GM23338 (cell line): Measurements from ENCODE around the gene RARG.

Experiments
- CREB1 ChIP-seq: fragments of 250-450 bp; sonication (Bioruptor Pico); IDR thresholded peaks from 2 replicates; pipeline ENCODE4 v1.5.0; 2020; ENCODE audit warnings: low read depth, mild to moderate bottlenecking, moderate library complexity
- EZH2 ChIP-seq: fragments of 200-600 bp; sonication (generic); IDR thresholded peaks from one replicate; pipeline ENCODE4 v1.8.0; 2017; ENCODE audit warnings: antibody characterized with exemption, mild to moderate bottlenecking, low read depth; ENCODE audit not compliant: unreplicated experiment
- EZH2phosphoT487 ChIP-seq: fragments of 200-600 bp; sonication (generic); IDR thresholded peaks from one replicate; pipeline ENCODE4 v1.8.1; 2018; ENCODE audit warnings: antibody characterized with exemption; ENCODE audit not compliant: unreplicated experiment
- JUNB ChIP-seq: IDR thresholded peaks from one replicate; pipeline ENCODE4 v1.6.1; 2016; ENCODE audit warnings: antibody characterized with exemption; ENCODE audit not compliant: unreplicated experiment
- POLR2AphosphoS5 ChIP-seq: IDR thresholded peaks from 2 replicates; pipeline ENCODE4 v1.6.1; 2016; ENCODE audit warnings: antibody characterized with exemption, low read depth
- ZNF114 ChIP-seq: fragments of 250-450 bp; sonication (Bioruptor Pico); IDR thresholded peaks from 2 replicates; pipeline ENCODE4 v1.5.0; 2020; ENCODE audit warnings: mild to moderate bottlenecking, moderate library complexity
- TF ChIP-seq, protein P1 (sequence below), 2 experiments: fragments of 200-600 bp in 1 of 2; sonication (generic) in 1 of 2; conservative IDR thresholded peaks; 2 replicates each; pipeline versions ENCODE4 v1.5.1 to v1.6.1; 2016 to 2017; ENCODE audit warnings: antibody characterized with exemption in 2 of 2, low read depth in 2 of 2, mild to moderate bottlenecking in 2 of 2, moderate library complexity in 1 of 2
- TF ChIP-seq, protein P2 (sequence below): IDR thresholded peaks from 2 replicates; pipeline ENCODE4 v1.6.1; 2016; ENCODE audit warnings: antibody characterized with exemption
- TF ChIP-seq, protein P3 (sequence below): IDR thresholded peaks from one replicate; pipeline ENCODE4 v1.6.1; 2018; ENCODE audit warnings: antibody characterized with exemption; ENCODE audit not compliant: unreplicated experiment

DNA sequence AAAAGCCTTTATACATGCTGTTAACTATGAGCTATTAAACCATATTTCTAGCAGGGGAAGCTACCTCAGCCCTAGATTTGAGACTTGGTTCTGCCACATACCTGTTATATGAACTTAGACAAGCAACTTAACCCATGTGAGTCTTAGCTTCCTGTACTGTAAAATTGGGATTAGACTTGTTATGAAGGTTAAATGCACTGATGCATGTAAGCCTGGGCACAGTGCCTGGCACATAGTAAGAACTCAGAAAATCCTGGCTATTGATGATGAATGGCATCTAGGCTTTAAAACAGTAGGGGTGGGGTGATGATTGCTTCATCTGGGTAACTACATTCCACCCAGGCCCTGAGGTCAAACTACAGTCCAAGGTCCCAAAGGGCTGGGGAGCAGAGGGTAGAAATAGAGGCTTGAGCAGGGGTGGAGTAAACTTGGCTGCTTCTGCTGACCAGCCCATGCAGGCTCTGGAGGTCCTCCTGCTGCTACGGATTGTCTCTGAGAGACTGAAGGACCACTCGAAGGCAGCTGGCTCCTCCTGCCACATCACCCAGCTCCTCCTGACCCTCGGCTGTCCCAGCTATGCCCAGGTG, 47.4 kb upstream of the RARG start:
- TF ChIP-seq, protein P1, sequence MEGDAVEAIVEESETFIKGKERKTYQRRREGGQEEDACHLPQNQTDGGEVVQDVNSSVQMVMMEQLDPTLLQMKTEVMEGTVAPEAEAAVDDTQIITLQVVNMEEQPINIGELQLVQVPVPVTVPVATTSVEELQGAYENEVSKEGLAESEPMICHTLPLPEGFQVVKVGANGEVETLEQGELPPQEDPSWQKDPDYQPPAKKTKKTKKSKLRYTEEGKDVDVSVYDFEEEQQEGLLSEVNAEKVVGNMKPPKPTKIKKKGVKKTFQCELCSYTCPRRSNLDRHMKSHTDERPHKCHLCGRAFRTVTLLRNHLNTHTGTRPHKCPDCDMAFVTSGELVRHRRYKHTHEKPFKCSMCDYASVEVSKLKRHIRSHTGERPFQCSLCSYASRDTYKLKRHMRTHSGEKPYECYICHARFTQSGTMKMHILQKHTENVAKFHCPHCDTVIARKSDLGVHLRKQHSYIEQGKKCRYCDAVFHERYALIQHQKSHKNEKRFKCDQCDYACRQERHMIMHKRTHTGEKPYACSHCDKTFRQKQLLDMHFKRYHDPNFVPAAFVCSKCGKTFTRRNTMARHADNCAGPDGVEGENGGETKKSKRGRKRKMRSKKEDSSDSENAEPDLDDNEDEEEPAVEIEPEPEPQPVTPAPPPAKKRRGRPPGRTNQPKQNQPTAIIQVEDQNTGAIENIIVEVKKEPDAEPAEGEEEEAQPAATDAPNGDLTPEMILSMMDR (conservative IDR thresholded peaks at IDR 0.05; ENCODE audit: low read depth in 2 of 2): no peak
- TF ChIP-seq POLR2AphosphoS5: no peak
- no peak for TF ChIP-seq EZH2
- TF ChIP-seq EZH2phosphoT487: no peak
- TF ChIP-seq, protein P2, sequence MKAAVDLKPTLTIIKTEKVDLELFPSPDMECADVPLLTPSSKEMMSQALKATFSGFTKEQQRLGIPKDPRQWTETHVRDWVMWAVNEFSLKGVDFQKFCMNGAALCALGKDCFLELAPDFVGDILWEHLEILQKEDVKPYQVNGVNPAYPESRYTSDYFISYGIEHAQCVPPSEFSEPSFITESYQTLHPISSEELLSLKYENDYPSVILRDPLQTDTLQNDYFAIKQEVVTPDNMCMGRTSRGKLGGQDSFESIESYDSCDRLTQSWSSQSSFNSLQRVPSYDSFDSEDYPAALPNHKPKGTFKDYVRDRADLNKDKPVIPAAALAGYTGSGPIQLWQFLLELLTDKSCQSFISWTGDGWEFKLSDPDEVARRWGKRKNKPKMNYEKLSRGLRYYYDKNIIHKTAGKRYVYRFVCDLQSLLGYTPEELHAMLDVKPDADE: no peak
- TF ChIP-seq, protein P3, sequence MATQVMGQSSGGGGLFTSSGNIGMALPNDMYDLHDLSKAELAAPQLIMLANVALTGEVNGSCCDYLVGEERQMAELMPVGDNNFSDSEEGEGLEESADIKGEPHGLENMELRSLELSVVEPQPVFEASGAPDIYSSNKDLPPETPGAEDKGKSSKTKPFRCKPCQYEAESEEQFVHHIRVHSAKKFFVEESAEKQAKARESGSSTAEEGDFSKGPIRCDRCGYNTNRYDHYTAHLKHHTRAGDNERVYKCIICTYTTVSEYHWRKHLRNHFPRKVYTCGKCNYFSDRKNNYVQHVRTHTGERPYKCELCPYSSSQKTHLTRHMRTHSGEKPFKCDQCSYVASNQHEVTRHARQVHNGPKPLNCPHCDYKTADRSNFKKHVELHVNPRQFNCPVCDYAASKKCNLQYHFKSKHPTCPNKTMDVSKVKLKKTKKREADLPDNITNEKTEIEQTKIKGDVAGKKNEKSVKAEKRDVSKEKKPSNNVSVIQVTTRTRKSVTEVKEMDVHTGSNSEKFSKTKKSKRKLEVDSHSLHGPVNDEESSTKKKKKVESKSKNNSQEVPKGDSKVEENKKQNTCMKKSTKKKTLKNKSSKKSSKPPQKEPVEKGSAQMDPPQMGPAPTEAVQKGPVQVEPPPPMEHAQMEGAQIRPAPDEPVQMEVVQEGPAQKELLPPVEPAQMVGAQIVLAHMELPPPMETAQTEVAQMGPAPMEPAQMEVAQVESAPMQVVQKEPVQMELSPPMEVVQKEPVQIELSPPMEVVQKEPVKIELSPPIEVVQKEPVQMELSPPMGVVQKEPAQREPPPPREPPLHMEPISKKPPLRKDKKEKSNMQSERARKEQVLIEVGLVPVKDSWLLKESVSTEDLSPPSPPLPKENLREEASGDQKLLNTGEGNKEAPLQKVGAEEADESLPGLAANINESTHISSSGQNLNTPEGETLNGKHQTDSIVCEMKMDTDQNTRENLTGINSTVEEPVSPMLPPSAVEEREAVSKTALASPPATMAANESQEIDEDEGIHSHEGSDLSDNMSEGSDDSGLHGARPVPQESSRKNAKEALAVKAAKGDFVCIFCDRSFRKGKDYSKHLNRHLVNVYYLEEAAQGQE: no peak
- TF ChIP-seq JUNB: no peak
- no peak for TF ChIP-seq ZNF114 (CRISPR knock-in tag)
- TF ChIP-seq CREB1 (CRISPR knock-in tag): no peak
